GM21526 (cell line): ENCODE results near the gene KIF16B.
"Not testable (repeated sequence)": the region's sequence is repeated elsewhere in the genome, so short reads cannot be mapped to it uniquely, and the experiment has no call there.

Experiments used
- ATAC-seq: cut with Tn5 transposase; IDR thresholded peaks from one replicate; pipeline ENCODE4 v1.9.1; 2021; ENCODE audit warnings: moderate library complexity; ENCODE audit not compliant: unreplicated experiment, low FRiP score

KIF16B gene

DNA sequence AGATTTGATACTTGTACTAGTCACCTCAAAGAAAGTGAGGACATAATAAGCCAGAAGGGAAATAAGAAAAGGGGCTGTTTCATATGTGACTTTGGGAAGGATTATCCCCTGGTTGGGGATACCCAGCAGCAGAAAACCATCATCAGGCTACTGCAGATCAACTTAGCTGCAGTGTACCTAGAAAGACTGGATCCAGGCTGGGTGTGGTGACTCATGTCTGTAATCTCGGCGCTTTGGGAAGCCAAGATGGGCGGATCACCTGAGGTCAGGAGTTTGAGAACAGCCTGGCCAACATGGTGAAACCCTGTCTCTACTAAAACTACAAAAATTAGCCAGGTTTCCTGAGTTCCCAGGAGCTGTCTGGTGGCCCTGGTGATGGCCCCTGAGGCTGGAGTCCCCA lies 23.2 kb upstream of the KIF16B start:
- not testable (repeated sequence) for ATAC-seq

DNA sequence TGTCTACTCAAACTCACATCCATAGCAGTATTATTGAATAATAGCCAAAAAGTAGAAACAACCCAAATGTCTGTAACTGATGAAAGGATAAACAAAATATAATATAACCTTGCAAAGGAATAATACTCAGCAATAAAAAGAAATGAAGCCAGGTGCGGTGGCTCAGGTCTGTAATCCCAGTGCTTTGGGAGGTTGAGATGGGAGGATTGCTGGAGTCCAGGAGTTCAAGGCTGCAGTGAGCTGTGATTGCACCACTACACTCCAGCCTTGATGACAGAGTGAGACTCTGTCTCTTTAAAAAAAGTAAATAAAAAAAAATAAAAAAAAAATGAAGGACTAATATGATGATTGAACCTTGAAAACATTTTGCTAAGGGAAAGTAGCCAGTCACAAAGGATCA lies 22.1 kb upstream of the KIF16B start:
- ATAC-seq: no peak

GRCh38 chr20:16590041-16590633 lies 16.9 kb upstream of the KIF16B start:
- no peak for ATAC-seq

DNA sequence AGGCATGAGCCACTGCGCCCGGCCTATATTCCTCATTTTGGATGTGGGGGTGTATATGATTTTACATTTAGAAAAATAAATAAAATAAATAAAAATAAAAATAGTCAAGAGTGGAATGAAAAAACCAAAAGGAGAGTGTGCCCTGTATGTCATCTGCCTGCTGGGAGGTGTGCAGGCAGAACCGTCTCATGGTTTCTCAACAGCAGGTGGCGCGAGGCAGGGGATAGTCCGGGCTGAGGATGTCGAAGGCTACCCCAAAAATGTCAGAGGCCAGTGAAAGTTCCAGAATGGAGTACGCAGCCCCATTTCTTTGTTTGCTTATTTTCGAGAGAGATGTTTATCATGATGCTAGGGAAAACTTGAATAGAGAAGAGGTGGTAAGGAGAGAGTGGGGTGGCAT lies 16.4 kb upstream of the KIF16B start:
- ATAC-seq: no peak

GRCh38 chr20:16588241-16588640 lies 15.0 kb upstream of the KIF16B start:
- ATAC-seq: no peak

DNA sequence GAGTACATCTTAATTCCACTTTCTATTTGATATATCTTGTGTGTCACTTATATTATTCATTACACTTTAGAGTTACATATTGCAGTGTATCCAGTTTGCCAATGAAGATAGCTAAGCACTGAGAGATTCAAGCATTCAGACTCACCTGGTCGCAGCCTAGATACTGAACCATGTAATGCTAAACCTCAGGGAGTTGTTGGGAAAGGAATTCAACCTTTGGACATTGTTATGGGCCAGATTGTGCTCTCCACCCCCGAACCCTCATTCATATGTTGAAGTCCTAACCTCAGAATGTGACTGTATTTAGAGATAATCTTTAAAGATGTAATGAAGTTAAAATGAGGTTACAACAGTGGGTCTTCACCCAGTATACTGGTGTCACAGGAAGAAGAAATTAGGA lies 13.8 kb upstream of the KIF16B start:
- no peak for ATAC-seq

DNA sequence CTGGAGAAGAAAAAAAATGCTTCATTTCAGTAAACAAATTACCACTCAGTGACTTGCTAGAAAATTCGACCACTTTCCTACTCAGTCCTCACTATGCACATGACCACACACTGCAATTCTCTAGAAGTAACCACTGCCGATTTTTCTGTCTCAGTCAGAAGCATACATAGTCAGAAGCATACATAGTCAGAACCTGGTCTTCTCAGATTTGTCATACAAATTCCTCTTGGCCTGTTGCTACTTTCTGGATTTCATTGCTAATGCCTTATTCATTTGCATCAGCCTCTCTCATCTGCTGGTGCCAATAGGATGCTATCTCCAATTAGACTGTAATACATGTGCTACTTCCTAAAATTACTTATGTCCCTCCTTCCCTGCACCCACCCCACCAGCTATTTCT lies 10.2 kb upstream of the KIF16B start:
- no peak for ATAC-seq

GRCh38 chr20:16581241-16581640 lies 8.0 kb upstream of the KIF16B start:
- ATAC-seq: no peak

DNA sequence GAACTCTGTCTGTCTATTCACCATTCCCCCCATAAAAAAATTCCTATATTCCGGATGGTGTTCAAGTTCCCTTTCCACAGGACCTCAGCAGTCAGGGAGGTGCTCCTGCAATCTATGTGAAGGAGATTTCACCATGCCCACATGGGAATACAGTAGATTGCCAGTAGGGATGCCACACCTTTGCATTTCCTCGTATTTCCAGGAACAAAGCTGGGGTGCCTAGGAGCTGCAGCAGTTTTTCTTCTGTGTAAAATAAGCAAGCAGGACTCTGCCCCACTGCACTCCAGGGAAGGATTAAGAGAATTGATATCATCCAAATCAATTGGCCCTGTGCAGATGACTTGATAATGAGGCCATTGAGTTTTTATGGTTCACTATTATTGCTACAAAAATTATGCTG lies 7.4 kb upstream of the KIF16B start:
- no peak for ATAC-seq

DNA sequence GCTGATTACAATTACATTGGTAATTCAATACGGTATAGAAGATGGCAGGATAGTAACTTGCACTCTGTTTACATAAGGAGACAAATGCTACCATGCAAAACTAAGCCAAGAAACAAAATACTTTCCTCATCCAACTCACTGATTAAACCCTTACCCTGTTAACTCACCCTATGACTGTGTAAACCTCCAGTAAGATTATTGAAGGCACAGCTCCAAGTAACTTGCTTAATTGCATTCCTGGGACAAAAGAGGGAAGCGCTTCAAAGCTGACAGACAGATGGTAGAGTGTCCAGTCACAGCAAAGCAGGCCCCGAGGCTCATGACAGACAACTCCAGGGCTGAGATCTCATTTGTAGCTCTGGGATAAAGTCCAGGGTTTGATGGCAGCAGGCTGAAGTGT lies 6.9 kb upstream of the KIF16B start:
- no peak for ATAC-seq

GRCh38 chr20:16576219-16576618 lies 3.0 kb upstream of the KIF16B start:
- ATAC-seq: no peak

DNA sequence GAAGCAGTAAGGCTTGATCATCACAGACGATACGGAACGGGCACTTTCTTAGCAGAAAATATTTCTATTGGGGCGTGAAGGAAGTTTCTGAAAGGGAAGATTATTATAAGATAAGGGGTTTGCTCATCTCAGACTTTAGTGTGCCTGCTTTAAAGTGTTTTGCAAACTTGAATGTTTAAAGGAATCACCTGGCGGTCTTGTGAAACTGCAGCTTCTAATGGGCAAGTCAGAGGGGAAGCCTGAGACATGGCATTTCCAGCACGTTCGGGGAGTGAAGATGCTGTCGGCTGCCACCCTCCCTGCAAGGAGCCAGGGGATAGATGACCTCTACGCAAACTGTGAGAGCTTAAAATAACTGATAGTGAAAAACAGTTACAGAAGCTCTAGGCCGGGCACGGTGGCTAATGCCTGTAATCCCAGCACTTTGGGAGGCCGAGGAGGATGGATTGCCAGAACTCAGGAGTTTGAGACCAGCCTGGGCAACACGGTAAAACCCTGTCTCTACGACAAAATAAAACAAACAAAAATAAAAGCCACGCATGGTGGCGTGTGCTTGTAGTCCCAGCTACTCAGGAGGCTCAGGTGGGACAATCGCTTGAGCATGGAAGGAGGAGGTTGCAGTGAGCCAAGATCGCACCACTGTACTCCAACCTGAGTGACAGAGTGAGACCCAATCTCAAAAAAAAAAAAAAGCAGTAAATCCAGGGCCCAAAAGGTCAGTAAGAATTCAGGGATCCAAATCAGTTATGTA lies 2.3 kb upstream of the KIF16B start:
- peak; percentile 2 for ATAC-seq

DNA sequence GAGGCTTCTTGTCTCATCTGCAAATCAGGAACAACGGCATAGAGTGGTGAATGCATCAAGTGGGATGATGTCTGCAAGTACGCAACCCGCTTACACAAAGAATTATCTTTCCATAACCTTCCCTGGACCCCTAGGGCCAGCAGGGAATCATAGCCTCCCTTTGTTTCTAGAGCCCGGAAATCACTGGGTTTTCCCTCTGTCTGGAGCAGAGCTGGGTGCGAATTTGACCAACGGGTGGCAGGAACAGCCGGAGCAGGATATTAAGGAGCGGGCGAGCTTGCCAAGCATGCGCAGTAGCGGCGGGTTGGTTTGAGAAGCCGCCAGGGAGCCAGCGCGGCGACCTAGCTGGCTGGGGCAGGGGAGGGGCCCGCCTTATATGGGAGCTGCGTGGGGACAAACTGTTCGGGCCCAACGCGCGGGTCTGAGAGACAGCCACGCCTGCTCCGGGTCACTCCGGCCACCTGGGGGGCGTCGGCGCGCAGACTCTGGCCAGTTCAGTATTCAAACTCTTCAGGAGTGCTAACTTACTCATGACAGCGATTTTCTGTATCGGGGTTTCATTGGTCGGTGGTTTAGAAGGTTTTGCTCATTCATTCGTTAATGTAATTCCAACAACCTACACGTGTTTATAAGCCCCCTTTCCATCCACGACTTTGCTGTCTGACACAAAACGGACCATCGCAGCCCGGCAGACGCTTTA lies 1.6 kb upstream of the KIF16B start:
- ATAC-seq: peak; percentile 62

GRCh38 chr20:16571333-16571732 lies 1.9 kb downstream of the KIF16B start:
- ATAC-seq: no peak

DNA sequence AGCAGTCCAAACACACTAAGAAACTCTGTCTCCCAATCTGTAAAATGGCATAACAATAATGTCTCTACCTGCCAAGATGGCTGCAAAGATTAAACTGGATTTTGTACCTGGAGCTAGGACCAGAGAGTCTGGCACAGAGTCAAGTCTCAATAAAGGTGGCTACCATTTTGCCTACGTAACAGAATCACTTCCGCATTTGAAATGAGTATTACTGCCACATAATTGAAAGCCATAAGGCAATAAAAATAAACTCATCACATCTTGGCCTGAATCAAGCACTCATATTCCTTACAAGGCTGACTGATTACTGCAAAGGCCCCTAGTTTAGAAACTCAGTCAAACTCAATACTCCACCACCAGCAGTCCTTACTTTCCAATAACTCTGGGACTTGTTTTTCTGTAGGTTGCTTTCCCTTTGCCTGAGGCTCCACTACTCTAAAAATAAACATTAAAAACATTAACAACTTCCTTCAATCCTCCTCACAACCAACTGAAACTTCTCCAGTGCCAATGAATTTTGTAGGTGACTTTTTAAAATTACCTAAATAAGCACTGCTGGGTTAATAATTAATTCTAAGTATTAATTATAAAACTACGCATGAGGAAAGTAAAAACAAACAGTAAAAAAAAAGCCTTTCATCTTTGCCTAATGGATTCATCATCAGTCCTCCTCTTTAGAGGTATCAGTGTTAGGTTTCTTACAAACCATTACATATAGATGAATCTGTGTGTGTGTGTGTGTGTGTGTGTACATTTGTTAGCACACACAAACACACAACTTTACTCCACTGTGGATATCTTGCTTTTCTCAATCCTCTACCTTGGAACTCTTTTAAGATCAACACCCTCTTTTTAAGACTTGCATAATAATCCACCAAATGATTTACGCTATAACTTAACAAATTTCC lies 3.7 kb downstream of the KIF16B start:
- no peak for ATAC-seq

GRCh38 chr20:16566080-16566479 lies 7.2 kb downstream of the KIF16B start:
- no peak for ATAC-seq

DNA sequence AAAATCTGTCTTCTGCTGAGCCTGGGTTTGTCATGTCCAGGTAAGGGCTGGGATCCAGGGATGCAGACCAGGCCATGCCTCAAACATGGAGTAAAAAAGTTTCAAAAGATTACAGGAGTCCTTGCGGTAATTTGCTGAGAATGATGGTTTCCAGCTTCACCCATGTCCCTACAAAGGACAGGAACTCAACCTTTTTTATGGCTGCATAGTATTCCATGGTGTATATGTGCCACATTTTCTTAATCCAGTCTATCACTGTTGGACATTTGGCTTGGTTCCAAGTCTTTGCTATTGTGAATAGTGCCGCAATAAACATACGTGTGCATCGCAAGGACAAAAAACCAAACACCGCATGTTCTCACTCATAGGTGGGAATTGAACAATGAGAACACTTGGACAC lies 9.2 kb downstream of the KIF16B start:
- not testable (repeated sequence) for ATAC-seq

DNA sequence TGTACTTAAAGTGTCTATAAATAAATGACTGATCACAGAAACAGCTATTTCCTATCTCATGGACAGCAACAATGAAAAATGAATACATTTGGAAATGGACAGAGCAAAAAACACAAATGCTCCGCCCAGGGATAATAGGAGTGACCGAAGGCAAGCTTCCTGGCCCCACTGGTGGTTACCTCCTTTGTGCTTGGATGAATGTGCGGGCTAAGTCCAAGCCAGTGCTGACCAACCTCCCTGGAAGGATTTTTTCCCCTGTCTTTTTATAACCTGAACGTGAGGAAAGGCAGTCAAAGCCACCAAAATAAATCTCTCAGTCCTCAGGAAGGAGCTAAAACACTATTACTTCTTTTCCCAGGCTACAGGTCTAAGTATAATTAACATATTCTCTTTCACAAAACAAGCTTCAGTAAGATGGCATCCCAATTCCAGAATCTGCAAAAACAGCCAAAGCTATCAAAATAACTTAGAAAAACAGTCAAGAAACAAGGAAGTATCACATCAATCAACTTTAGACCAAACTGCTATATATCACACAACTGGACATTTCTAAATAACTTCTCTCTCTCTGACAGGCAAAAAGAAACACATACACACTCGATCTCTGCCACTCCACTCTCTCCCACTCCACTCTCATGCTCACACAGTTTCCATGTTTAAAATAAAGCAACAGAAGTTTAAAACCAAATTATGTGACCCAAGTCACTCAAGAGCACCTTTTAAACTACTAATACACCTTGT lies 10.0 kb downstream of the KIF16B start:
- ATAC-seq: no peak

DNA sequence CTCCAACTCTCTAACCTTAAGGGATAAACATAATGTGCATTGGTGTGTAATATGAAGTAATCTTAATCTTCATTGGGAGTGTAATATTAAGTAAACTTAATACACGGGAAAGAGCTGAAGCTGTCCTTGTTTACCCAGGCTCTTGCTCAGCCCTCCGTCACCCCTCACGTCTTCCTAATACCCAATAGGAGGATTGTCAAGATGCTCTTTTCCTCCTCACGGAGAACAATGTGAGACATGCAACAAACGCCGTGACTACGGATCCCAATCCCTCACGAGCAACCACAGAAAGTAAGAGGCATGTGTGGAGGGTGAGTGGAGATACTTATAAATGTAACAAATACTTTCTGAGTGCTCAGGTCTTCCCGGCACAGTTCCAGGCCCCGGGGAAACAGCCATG lies 11.0 kb downstream of the KIF16B start:
- ATAC-seq: no peak

DNA sequence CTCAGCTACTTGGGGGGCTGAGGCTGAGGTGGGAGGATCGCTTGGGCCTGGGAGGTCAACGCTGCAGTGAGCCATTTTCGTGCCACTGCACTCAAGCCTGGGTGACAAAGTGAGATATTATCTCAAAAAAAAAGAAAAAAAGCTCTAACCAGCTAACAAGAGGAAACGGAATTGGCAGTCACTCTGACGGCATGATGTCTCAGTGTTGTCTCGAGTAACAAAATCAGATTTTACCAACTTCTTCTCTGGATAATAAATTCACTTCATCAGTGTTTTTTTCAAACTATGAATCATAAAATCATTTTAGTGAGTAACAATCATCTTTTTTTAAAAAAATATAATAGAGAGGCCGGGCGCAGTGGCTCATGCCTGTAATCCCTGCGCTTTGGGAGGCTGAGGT lies 12.6 kb downstream of the KIF16B start:
- ATAC-seq: no peak
